HEK293 (cell line): ENCODE results near the gene CCNDBP1.

Source experiments
- ZBTB17 ChIP-seq: fragments of 450-650 bp; formaldehyde crosslinking; IDR thresholded peaks from 2 replicates; pipeline ENCODE4 v1.5.1; 2016; ENCODE audit warnings: missing biosample characterization, missing genetic modification characterization
- ZBTB7A ChIP-seq: fragments of 450-650 bp; formaldehyde crosslinking; IDR thresholded peaks from 2 replicates; pipeline ENCODE4 v1.5.1; 2016; ENCODE audit warnings: low read depth, missing biosample characterization, missing genetic modification characterization
- ZBTB8A ChIP-seq: fragments of 450-650 bp; formaldehyde crosslinking; IDR thresholded peaks from 2 replicates; pipeline ENCODE4 v1.5.1; 2016; ENCODE audit warnings: missing biosample characterization, missing genetic modification characterization
- ZFP37 ChIP-seq: fragments of 450-650 bp; formaldehyde crosslinking; IDR thresholded peaks from 2 replicates; pipeline ENCODE4 v1.5.1; 2016; ENCODE audit warnings: missing biosample characterization, missing genetic modification characterization
- ZNF10 ChIP-seq: fragments of 450-650 bp; formaldehyde crosslinking; IDR thresholded peaks from 2 replicates; pipeline ENCODE4 v1.5.1; 2017; ENCODE audit warnings: missing biosample characterization, missing genetic modification characterization
- ZNF121 ChIP-seq: fragments of 450-650 bp; formaldehyde crosslinking; IDR thresholded peaks from 2 replicates; pipeline ENCODE4 v1.5.1; 2016; ENCODE audit warnings: missing biosample characterization, missing genetic modification characterization
- ZNF394 ChIP-seq: fragments of 450-650 bp; formaldehyde crosslinking; IDR thresholded peaks from 2 replicates; pipeline ENCODE4 v1.5.1; 2016; ENCODE audit warnings: missing biosample characterization, missing genetic modification characterization, mild to moderate bottlenecking, moderate library complexity, borderline replicate concordance
- ZNF585B ChIP-seq: fragments of 450-650 bp; formaldehyde crosslinking; IDR thresholded peaks from 2 replicates; pipeline ENCODE4 v1.5.1; 2016; ENCODE audit warnings: missing biosample characterization, missing genetic modification characterization
- TF ChIP-seq, protein P1 (sequence below): fragments of 450-650 bp; formaldehyde crosslinking; IDR thresholded peaks from 2 replicates; pipeline ENCODE4 v1.5.1; 2016; ENCODE audit warnings: missing biosample characterization, missing genetic modification characterization
- TF ChIP-seq, protein P2 (sequence below): fragments of 450-650 bp; formaldehyde crosslinking; IDR thresholded peaks from 2 replicates; pipeline ENCODE4 v1.5.1; 2016; ENCODE audit warnings: missing biosample characterization, missing genetic modification characterization, borderline replicate concordance

DNA sequence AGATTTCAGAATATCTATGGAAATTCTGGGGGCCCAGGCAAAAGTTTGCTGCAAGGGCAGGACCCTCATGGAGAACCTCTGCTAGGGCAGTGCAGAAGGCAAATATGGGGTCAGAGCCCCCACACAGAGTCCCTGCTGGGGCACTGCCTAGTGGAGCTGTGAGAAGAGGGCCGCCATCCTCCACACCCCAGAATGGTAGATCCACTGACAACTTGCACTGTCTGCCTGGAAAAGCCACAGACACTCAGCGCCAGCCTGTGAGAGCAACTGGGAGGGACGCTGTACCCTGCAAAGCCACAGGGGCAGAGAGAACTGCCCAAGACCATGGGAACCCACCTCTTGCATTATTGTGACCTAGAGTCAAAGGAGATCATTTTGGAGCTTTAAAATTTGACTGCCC lies 13.8 kb downstream of the CCNDBP1 start:
- TF ChIP-seq ZBTB8A, result no peak
- TF ChIP-seq ZFP37 (tag by site-specific recombination), result no peak
- TF ChIP-seq, protein P1, sequence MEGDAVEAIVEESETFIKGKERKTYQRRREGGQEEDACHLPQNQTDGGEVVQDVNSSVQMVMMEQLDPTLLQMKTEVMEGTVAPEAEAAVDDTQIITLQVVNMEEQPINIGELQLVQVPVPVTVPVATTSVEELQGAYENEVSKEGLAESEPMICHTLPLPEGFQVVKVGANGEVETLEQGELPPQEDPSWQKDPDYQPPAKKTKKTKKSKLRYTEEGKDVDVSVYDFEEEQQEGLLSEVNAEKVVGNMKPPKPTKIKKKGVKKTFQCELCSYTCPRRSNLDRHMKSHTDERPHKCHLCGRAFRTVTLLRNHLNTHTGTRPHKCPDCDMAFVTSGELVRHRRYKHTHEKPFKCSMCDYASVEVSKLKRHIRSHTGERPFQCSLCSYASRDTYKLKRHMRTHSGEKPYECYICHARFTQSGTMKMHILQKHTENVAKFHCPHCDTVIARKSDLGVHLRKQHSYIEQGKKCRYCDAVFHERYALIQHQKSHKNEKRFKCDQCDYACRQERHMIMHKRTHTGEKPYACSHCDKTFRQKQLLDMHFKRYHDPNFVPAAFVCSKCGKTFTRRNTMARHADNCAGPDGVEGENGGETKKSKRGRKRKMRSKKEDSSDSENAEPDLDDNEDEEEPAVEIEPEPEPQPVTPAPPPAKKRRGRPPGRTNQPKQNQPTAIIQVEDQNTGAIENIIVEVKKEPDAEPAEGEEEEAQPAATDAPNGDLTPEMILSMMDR (tag by site-specific recombination), result no peak
- TF ChIP-seq, protein P2, sequence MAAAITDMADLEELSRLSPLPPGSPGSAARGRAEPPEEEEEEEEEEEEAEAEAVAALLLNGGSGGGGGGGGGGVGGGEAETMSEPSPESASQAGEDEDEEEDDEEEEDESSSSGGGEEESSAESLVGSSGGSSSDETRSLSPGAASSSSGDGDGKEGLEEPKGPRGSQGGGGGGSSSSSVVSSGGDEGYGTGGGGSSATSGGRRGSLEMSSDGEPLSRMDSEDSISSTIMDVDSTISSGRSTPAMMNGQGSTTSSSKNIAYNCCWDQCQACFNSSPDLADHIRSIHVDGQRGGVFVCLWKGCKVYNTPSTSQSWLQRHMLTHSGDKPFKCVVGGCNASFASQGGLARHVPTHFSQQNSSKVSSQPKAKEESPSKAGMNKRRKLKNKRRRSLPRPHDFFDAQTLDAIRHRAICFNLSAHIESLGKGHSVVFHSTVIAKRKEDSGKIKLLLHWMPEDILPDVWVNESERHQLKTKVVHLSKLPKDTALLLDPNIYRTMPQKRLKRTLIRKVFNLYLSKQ (tag by site-specific recombination), result no peak
- no peak for TF ChIP-seq ZNF394 (tag by site-specific recombination)
- TF ChIP-seq ZBTB17 (tag by site-specific recombination), result no peak
- no peak for TF ChIP-seq ZNF121
- no peak for TF ChIP-seq ZNF10 (tag by site-specific recombination)
- no peak for TF ChIP-seq ZBTB7A
- TF ChIP-seq ZNF585B (tag by site-specific recombination), result no peak
